Gastrocnemius medialis (tissue), 4 donors: ENCODE data around the gene PSMD1. TPM values are rescaled to one million over a fixed set of nuclear protein-coding genes. Genes with fewer than 3 reads are reported as not detected.
"Not testable (repeated sequence)": the region's sequence is repeated elsewhere in the genome, so short reads cannot be mapped to it uniquely, and the experiment has no call there.

Experiments
- ATAC-seq, 2 donors: fragments of 150-250 bp; one replicate each; pipeline ENCODE4 v1.9.1; 2016
- DNase-seq, 2 donors: peaks; one replicate each; pipeline ENCODE4 v3.0.0-alpha.2; 2019
- H3K27ac ChIP-seq, 4 donors: fragments of 200-600 bp; sonication (generic); 1 replicate in 1 of 4; 2 replicates in 3 of 4; pipeline ENCODE4 v1.5.1; 2016 to 2018; ENCODE audit warnings: mild to moderate bottlenecking in 2 of 4, moderate library complexity in 1 of 4
- H3K27me3 ChIP-seq, 3 donors: fragments of 200-600 bp; sonication (generic) in 2 of 3; 1 replicate in 1 of 3; 2 replicates in 2 of 3; pipeline versions ENCODE4 v1.5.1 to v1.6.0; 2016 to 2019; ENCODE audit warnings: mild to moderate bottlenecking in 1 of 3, moderate library complexity in 1 of 3
- H3K36me3 ChIP-seq, 2 donors: fragments of 200-600 bp; sonication (generic) in 1 of 2; one replicate each; pipeline ENCODE4 v1.5.1; 2017 to 2018
- H3K4me1 ChIP-seq, 2 donors: fragments of 200-600 bp; sonication (generic) in 1 of 2; one replicate each; pipeline ENCODE4 v1.5.1; 2016 to 2017; ENCODE audit warnings: mild to moderate bottlenecking in 2 of 2
- H3K4me3 ChIP-seq, 4 donors: fragments of 200-600 bp; sonication (generic) in 3 of 4; 1 replicate in 1 of 4; 2 replicates in 3 of 4; pipeline ENCODE4 v1.5.1; 2016 to 2019; ENCODE audit warnings: mild to moderate bottlenecking in 2 of 4
- H3K9me3 ChIP-seq, 3 donors: fragments of 200-600 bp; sonication (generic) in 2 of 3; 1 replicate in 1 of 3; 2 replicates in 2 of 3; pipeline ENCODE4 v1.5.1; 2016 to 2019
- POLR2A ChIP-seq, 2 donors: fragments of 450-650 bp; IDR thresholded peaks; one replicate each; pipeline ENCODE4 v1.6.1; 2017; ENCODE audit warnings: antibody characterized with exemption in 2 of 2, mild to moderate bottlenecking in 2 of 2, moderate library complexity in 2 of 2
- in situ Hi-C, 4 donors: fragments of 200-750 bp; cut with MboI; loops; one replicate each; pipeline versions ENCODE4 v1.15.0 to v1.8.0; 2017; ENCODE audit warnings: low sequenced_read_pairs in 4 of 4
- intact Hi-C: fragments of 100-400 bp; cut with DNase I; formaldehyde crosslinking; loops from one replicate; pipeline ENCODE4 v1.15.1; 2023; ENCODE audit warnings: low total_unique reads
- total RNA-seq, 4 donors: library from RNA; depleted of rRNA; stranded (reverse); fragments of >200 nt; gene quantifications; one replicate each; pipeline versions ENCODE4 v1.1.0 to v1.2.3, GENCODE V29; 2016
- TF ChIP-seq, protein P1 (sequence below), 5 experiments: fragments of 450-650 bp in 3 of 5; fragments of 200-600 bp in 2 of 5; sonication (generic) in 2 of 5; IDR thresholded peaks in 4 of 5; conservative IDR thresholded peaks in 1 of 5; 1 replicate in 4 of 5; 2 replicates in 1 of 5; pipeline ENCODE4 v1.5.1; 2016 to 2019; ENCODE audit warnings: antibody characterized with exemption in 5 of 5, mild to moderate bottlenecking in 3 of 5, moderate library complexity in 3 of 5

Gene PSMD1
- total RNA-seq, 4 donors from 2014 or later = 169 to 189 (median 182) TPM

DNA sequence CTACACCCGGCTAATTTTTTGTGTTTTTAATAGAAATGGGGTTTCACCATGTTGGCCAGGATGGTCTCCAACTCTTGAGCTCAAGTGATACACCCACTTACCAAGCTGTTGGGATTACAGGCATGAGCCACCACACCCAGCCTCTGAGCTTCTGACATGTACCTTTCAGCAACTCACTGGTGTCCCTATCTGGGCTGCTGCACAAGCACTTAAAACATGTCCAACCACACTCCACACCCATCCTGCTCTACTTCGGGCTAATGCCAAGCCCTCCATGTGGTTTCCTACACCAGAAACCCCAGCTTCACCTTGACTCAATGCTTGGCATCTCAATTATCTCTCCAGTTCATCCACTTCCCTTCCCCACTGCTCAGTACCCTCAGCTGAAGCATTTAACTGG, 119.4 kb downstream of the PSMD1 start:
- ATAC-seq = no peak
- in situ Hi-C loops = no loop called here
- no peaks in the 10 kb centered on the region for H3K27me3 ChIP-seq
- H3K4me1 ChIP-seq = peaks cover 0 to 17% of the 10 kb centered on the region in 2 donors
- H3K27ac ChIP-seq = no peak overlapping the region
- TF ChIP-seq, protein P1, sequence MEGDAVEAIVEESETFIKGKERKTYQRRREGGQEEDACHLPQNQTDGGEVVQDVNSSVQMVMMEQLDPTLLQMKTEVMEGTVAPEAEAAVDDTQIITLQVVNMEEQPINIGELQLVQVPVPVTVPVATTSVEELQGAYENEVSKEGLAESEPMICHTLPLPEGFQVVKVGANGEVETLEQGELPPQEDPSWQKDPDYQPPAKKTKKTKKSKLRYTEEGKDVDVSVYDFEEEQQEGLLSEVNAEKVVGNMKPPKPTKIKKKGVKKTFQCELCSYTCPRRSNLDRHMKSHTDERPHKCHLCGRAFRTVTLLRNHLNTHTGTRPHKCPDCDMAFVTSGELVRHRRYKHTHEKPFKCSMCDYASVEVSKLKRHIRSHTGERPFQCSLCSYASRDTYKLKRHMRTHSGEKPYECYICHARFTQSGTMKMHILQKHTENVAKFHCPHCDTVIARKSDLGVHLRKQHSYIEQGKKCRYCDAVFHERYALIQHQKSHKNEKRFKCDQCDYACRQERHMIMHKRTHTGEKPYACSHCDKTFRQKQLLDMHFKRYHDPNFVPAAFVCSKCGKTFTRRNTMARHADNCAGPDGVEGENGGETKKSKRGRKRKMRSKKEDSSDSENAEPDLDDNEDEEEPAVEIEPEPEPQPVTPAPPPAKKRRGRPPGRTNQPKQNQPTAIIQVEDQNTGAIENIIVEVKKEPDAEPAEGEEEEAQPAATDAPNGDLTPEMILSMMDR (IDR thresholded peaks at IDR 0.05 in 4 of 5, conservative IDR thresholded peaks at IDR 0.05 in 1 of 5) = no peak
- no peak for TF ChIP-seq POLR2A (IDR thresholded peaks at IDR 0.05)
- intact Hi-C loops = no loop called here
- no peak overlapping the region for H3K4me3 ChIP-seq
- H3K9me3 ChIP-seq = no peaks in the 10 kb centered on the region
- H3K36me3 ChIP-seq = peaks cover 1 to 28% of the 10 kb centered on the region in 2 donors
- no peak for DNase-seq

GRCh38 chr2:231177156-231178025, 120.7 kb downstream of the PSMD1 start:
- DNase-seq (no peak), ATAC-seq (no peak)
- Histone ChIP-seq H3K4me1 (peaks cover 11 to 28% of the 10 kb centered on the region in 2 donors), H3K4me3 (no peak overlapping the region), H3K9me3 (no peaks in the 10 kb centered on the region), H3K27ac (no peak overlapping the region), H3K36me3 (peaks cover 0 to 15% of the 10 kb centered on the region in 2 donors), H3K27me3 (no peaks in the 10 kb centered on the region)
- intact Hi-C loops = no loop called here
- in situ Hi-C loops = no loop called here
- TF ChIP-seq POLR2A (IDR thresholded peaks at IDR 0.05) = no peak
- TF ChIP-seq, protein P1 (IDR thresholded peaks at IDR 0.05 in 4 of 5, conservative IDR thresholded peaks at IDR 0.05 in 1 of 5) = no peak

- peak overlapping the region in 2 of 4 donors; percentile 82 to 87 for H3K27ac ChIP-seq
- H3K27me3 ChIP-seq, H3K4me3 ChIP-seq, H3K36me3 ChIP-seq, H3K9me3 ChIP-seq, in situ Hi-C loops, ATAC-seq, DNase-seq, intact Hi-C loops: not testable (repeated sequence)
- H3K4me1 ChIP-seq = peaks cover 12 to 30% of the 10 kb centered on the region in 2 donors
Measured at GRCh38 chr2:231178805-231179204, 122.1 kb downstream of the PSMD1 start.

DNA sequence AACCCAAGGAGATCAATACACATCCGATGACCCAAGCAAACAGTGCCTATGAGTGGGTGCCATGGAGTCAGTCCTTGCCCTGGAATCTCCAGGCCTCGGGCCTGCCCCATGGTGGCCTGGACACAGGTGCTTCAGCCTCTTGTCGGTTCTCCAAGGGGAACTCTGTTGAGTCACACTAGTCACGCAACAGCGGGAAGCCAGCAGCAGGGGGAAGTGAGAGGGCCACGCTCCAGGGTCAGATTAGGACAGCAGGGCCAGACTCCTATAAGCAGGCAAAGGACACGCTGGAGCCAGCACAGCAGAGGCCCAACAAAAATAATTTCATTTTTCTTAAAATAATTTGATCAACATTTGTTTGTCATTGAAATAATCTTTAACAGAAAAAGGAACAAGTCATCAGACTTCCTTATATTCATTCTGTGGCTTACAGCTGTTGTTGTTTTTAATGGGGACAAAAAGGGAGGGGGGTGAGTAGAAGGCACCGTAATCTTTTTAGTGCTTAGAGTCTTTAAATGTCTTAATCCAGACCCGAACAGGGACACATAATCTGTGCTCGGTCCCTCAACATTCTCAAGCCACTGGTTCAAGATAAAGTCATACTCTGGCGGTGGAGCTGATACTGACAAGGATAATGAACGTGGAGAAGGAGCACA, 125.3 kb downstream of the PSMD1 start:
- Histone ChIP-seq H3K27me3 (no peaks in the 10 kb centered on the region), H3K9me3 (no peaks in the 10 kb centered on the region), H3K4me1 (peaks cover 12 to 30% of the 10 kb centered on the region in 2 donors), H3K36me3 (no peaks in the 10 kb centered on the region), H3K4me3 (no peak overlapping the region), H3K27ac (peak overlapping the region; percentile 69 to 87 (median 84))
- intact Hi-C loops (loop anchor here (2.0 kb wide), 1 partner anchor 29 kb away; no protein-coding TSS in a partner anchor), in situ Hi-C loops (no loop called here)
- TF ChIP-seq, protein P1 (IDR thresholded peaks at IDR 0.05 in 4 of 5, conservative IDR thresholded peaks at IDR 0.05 in 1 of 5) = peak in 1 of 5 experiments; percentile 19
- TF ChIP-seq POLR2A (IDR thresholded peaks at IDR 0.05) = no peak
- ATAC-seq (peak; percentile 80 to 89), DNase-seq (peak; percentile 83 to 91)

- in situ Hi-C loops = no loop called here
- Histone ChIP-seq H3K4me3 (no peak overlapping the region), H3K27me3 (no peaks in the 10 kb centered on the region), H3K9me3 (no peaks in the 10 kb centered on the region), H3K36me3 (no peaks in the 10 kb centered on the region), H3K4me1 (peaks cover 12 to 33% of the 10 kb centered on the region in 2 donors), H3K27ac (peak overlapping the region; percentile 69 to 87 (median 84))
- intact Hi-C loops = loop anchor here (2.0 kb wide), 1 partner anchor 28 kb away; no protein-coding TSS in a partner anchor
- TF ChIP-seq POLR2A (IDR thresholded peaks at IDR 0.05) = no peak
- TF ChIP-seq, protein P1 (IDR thresholded peaks at IDR 0.05 in 4 of 5, conservative IDR thresholded peaks at IDR 0.05 in 1 of 5) = no peak
- no peak for ATAC-seq
- no peak for DNase-seq
Measured at GRCh38 chr2:231182513-231182899, 125.8 kb downstream of the PSMD1 start.
